EH (cell line): Measurements from ENCODE around the gene PGRMC1.
"Not testable (repeated sequence)": the region's sequence is repeated elsewhere in the genome, so short reads cannot be mapped to it uniquely, and the experiment has no call there.

Experiments used
- DNase-seq: peaks from one replicate; pipeline ENCODE4 v3.0.0-alpha.2; 2015; ENCODE audit warnings: low read depth

PGRMC1 gene

DNA sequence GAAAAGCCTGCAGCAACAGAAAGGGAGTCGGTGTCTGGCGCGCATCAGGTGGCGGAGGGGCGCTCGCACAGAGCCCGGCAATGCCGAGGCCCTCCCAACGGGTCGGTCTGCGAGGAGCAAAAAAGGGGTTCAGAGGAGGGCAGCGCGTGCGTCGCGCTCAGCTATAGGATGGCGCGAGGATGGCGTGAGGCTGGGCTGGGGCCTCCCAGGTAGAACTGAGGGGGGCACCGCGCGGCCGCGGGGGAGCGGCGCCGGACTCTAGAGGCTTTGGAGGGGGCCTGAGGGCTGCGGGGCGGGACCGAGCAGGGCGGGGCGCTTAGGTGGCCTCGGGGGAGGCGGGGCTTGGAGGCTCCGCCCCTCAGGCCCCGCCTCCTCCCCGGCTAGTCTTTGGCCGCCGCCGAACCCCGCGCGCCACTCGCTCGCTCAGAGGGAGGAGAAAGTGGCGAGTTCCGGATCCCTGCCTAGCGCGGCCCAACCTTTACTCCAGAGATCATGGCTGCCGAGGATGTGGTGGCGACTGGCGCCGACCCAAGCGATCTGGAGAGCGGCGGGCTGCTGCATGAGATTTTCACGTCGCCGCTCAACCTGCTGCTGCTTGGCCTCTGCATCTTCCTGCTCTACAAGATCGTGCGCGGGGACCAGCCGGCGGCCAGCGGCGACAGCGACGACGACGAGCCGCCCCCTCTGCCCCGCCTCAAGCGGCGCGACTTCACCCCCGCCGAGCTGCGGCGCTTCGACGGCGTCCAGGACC lies at the start of gene PGRMC1:
Gene PGRMC1 (plus strand): TSS at position 414 of the 751 bp plus-strand sequence. CDS start 79 bp downstream, at position 493.
- peak; percentile 83 for DNase-seq

DNA sequence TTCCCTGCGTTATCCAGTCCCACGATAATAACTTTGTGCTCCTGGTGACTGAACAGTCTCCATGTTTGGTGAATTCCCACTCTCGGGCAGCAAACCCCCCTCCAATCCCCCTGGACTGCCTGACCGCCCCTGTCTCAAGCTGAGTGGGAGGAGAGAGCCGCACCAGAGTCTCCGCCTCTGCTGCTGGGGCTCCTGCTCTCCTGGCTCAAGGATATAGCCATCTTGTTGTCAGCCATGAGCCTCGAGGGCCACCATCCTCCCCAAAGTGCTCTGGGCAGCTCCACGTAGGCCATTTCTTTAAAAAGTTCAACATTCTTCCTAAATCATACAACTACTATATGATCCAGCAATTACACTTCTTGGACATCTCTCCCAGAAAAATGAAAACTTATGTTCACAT lies 49.3 kb upstream of the PGRMC1 start:
- DNase-seq = no peak

DNA sequence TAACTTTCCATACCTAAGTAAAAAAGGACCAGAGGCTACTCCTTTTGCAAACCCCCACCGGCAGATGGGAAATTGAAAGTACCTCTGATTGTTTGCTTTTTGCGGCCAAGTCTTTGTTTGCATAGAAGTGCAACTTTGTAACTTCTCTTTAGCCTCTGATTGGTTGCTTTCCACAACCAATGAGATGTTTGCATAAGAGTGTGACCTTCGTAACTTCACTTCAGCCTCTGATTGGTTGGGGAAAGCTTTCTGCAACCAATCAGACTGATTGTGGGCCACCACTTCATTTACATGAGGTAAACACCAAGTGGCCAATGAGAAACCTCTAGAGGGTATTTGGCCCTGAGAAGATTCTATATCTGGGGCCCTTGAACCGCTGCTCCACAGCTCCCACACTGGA lies 48.8 kb upstream of the PGRMC1 start:
- DNase-seq = no peak

DNA sequence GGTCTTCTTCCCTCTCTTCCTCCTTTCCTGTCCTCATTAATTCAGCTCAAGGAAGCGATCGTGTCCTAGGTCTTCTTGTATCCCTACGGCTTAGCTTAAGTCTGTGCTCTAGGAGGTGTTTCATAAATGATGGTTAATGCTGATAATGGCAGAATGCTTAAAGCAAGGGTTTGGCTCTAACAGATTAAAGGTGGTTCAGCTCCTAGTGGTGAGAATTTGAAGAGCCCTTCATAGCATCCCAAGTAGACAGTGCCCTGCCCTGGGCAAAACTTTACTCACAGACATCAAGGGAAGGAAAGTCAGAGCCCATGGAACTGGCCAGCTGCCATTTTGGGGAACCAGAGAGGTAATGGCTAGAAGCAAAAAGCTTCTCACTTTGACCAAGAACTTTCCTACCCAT lies 47.0 kb upstream of the PGRMC1 start:
- DNase-seq = no peak

DNA sequence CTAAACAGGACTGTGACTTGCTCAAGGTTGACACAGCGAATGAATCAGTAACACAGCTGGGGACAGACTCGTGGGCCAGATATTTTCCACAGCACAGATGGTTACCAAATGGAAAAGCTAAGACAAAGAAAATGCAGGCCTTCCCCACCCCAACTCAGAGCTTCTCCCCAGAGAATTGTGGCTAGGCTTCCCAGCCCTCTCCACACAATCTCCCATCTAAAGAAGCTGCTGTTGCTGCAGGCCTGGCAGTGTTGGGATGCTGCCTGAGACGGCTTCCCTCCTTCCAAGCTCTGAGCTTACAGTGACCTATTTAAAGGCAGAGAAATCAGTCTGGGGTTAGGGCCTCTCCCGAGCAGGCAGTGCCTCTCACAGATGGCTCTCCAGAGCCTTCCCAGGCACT lies 46.5 kb upstream of the PGRMC1 start:
- DNase-seq = no peak

DNA sequence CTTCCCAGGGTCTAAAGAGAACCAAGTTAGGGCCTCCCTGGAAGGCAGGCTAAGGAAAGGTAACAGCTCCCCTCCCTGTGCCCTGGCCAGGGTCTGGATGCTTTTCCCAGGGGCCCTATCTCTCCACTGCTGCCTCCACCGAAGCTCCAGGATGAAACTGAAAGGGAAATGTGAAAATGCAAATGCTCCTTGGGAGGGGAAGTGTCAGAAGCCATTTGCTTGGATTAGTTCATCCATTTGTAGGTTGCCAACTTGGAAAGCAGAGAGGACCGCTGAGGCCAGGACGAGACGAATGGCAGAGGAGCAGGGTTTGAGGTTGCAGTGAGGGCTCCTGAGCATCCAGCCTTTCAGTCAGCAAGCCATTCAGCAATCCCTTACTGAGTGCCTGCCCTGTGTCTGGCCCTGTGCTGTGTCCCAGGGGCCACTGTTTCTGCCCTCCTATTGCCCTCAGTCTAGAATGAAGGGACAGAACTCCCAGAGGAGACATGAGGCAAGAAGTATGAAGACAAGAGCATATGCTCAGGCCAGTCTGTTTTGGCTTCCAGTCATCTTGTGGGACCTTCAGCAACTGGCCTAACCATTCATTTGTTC lies 45.9 kb upstream of the PGRMC1 start:
- DNase-seq = no peak

DNA sequence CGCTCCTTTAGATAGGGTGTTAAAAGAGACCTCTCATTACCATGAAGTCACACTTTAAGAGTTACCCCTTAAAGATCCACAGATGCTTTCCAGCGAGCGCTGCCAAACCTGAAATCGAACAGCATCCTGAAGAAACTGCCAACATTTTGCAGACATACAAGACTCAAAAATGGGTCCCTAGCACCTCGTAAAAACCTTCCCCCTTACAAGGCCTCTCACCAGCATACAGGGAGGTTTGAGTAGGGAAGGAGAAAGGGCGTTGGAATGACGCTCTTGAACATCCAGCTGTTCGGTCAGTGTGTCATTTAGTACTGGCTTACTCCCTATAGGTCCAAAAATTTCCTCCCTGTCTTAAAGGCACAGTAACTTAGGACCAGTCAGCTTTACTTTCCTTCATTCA lies 45.3 kb upstream of the PGRMC1 start:
- DNase-seq = no peak

DNA sequence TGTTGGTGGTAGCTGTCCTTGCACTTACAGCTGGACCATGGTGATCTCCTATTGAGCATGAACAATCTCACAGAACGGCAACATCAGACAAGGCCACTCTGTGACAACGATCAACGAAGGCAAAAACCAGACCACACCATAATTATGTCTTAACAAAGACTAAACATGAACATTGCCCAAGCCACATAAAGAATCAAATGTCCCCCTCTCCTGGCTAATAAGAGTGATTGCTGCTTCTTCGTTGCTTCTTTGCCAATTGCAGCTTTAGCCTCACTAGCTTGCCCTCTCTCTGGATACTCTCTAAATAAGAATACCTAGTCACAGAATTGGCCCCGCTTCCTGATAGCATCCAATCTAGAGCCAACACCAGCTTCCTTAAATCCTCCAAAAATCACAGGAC lies 41.5 kb upstream of the PGRMC1 start:
- DNase-seq = peak; percentile 10

DNA sequence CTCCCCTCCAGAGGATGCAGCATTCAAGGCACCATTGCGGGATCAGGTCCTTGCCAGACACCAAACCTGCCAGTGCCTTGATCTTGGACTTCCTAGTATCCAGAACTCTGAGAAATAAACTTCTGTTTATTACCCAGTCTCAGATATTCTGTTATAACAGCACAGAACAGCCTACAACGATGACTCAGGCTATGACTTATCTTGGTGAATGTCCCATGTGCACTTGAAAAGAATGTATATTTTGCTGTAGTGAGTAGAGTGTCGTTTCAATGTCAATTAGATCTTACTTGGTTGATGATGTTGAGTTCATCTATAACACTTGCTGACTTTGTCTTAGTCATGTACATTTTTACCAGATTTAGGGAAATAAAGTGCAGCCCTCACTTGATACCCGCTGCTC lies 34.5 kb upstream of the PGRMC1 start:
- DNase-seq = peak; percentile 9

DNA sequence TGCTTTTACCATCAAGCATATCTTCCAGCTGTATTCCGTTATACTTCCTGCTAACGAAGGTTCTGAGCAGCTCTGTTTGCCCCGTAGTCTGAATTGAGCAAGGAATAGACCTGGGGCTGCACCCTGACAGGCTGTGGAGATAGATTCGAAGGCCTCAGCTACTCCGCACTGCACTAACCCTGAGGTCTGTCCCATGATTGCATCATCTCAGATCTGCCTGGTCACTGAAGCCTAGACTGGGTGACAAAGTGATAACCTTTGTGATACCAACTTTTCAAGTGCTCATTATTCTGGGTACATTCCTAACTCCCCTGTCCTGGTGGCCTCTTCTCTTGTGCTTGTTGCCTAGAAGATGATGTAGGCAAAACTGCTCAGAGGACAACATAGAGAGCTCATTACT lies 29.9 kb upstream of the PGRMC1 start:
- no peak for DNase-seq

DNA sequence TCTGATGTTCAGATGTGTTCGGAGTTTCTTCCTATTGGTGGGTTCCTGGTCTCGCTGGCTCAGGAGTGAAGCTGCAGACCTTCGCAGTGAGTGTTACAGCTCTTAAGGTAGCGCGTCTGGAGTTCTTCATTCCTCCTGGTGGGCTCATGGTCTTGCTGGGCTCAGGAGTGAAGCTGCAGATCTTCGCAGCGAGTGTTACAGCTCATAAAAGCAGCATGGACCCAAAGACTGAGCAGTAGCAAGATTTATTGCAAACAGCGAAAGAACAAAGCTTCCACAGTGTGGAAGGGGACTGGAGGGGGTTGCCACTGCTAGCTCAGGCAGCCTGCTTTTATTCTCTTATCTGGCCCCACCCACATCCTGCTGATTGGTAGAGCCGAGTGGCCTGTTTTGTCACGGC lies 28.6 kb upstream of the PGRMC1 start:
- not testable (repeated sequence) for DNase-seq

DNA sequence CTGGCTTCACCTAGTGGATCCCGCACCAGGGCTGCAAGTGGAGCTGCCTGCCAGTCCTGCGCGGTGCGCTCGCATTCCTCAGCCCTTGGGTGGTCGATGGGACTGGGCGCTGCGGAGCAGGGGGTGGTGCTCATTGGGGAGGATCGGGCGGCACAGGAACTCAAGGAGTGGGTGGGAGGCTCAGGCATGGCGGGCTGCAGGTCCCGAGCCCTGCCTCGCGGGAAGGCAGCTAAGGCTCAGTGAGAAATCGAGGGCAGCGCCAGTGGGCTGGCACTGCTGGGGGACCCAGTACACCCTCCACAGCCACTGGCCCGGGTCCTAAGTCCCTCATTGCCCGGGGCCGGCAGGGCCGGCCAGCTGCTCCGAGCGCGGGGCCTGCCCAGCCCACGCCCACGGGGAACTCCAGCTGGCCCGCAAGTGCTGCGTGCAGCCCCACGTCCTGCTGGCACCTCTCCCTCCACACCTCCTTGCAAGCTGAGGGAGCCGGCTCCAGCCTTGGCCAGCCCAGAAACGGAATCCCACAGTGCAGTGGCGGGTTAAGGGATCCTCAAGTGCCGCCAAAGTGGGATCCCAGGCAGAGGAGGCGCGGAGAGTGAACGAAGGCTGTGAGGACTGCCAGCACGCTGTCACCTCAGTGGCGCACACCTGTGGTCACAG lies 27.6 kb upstream of the PGRMC1 start:
- DNase-seq = no peak

DNA sequence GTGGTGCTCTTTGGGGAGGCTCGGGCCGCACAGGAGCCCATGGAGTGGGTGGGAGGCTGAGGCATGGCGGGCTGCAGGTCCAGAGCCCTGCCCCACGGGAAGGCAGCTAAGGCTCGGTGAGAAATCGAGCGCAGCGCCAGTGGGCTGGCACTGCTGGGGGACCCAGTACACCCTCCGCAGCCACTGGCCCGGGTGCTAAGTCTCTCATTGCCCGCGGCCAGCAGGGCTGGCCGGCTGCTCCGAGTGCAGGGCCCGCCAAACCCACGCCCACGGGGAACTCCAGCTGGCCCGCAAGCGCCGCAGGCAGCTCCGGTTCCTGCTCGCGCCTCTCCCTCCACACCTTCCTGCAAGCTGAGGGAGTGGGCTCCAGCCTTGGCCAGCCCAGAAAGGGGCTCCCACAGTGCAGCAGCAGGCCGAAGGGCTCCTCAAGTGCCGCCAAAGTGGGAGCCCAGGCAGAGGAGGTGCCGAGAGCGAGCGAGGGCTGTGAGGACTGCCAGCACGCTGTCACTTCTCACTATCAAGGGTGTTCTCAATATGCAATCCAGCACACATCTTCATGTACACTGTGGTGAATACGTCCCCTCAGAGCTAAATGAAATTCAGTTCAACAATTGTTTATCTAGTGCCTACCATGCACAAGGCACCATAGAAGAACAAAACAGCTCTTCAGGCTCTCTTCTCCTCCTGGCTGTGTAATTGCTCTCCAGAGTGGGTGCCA lies 25.0 kb upstream of the PGRMC1 start:
- DNase-seq = not testable (repeated sequence)

DNA sequence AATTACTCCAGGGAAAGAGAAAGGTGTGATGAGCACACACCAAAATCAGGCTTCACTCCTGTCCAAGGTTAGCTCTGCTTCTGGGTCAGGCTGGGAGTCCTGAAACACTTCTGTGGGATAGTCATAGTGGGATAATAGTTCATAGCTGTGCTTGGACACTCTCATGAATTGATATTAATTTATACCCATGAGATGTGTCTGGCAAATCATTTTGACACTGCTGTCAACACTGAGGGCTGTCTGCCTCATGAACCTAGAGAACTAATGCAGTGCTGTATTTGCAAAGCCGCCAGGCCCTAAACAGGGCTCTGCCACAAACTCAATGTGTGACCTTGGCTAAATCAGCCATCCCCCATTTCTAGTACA lies 24.5 kb upstream of the PGRMC1 start:
- no peak for DNase-seq

DNA sequence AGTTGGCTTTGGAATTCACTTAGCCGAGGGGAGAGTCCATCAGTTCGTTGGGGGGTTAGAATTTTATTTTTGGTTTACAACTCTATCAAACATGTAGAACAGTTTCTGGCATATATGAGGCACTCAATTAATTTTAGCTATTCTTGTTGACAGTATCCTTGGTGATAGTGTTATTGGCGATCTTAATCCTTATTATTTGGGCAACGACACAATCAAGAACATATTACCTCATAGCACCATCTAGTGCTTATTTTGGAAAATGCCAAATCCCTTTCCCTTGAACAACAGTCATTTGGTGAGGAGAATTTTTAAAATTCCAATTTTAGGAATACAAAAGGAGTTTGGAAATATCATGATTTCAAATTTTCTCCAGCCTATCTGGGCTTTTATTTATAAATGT lies 17.9 kb upstream of the PGRMC1 start:
- peak; percentile 27 for DNase-seq

DNA sequence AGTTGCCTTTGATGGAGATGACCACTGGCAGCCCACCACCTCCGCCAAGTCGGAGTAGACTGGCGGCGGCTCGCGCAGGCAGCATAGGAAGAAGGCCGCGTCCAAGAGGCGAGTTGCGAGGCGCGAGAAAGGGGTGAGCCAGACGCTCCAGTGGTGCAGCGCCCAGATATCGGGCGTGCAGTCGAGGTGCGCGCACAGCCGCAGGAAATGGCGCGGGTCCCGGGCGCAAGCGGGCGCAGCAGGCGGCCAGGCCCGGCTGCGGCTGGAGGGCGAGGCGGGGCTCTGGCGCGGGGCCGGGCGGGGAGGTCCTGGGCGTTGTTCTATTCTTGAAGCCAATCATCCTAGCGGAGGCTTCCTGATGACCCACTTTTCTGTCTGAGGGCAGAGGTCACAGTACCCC lies 13.2 kb upstream of the PGRMC1 start:
- DNase-seq = no peak

DNA sequence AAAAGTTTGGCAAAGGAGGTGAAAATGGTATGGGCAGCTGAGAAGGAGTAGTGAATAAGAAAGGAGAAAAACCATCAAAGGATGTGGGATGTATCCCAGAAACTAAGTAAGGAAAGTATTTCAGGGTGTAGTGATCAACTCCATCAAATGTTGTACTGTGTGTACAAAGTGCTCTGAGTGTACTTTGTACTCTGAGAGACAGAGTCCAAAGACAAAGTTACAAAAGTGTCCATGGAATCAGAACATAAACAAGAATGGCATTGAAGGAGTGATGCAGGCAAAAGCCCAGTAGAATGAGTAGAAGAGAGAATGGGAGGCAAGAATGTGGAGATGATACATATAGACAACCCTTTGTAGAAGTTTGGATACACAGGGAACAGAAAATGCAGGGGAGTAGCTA lies 12.3 kb upstream of the PGRMC1 start:
- no peak for DNase-seq

DNA sequence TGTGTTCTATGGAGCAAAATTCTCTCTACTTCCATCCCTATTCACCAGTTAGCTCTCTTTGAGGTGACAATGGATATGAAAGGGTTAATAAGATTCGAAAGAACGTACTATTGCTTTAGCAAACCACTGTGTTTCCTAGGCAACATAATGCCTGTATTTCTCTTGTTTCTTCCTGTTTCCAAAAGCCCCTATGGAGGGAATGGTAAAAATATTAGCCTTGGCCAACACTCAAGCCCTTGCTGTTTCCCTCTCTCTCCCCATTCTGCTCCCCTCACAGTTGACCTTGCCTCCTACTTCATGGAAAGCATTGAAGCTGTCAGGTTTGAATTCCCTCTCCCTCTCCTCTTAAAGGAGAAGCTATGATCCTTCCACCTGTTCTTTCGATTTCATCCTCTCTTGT lies 9.6 kb upstream of the PGRMC1 start:
- no peak for DNase-seq

DNA sequence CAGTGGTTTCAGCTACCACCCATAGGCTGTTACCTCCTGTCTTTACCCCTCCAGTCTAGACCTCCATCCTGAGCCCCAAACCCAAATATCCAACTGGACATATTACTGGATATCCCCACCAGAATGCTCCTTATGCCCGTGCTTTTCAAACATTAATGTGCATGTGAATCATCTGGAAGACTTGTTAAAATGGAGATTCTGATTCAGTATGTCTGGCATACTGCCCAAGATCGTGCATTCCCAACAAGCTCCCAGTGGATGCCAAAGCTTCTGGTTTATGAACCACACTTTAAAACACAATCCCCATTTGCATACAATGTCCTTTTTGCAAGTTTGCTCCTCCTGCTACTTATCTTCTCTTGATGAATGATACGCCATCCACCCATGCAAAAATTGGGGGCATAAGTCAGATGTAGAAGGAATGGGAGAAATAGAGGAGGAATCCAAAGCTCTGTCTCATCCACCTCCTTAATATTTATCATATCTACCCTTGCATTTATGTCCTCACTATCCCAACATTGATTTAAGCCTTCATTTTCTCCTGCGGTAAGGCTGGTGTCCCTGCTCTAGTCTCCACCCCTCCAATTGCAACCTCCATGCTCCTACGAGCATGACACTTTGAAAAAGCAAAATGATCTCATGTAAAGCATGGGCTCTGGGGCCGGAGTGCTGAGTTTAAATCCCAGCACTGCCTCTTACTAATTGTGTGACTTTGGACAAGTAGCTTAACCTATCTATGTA lies 7.4 kb upstream of the PGRMC1 start:
- peak; percentile 93 for DNase-seq

DNA sequence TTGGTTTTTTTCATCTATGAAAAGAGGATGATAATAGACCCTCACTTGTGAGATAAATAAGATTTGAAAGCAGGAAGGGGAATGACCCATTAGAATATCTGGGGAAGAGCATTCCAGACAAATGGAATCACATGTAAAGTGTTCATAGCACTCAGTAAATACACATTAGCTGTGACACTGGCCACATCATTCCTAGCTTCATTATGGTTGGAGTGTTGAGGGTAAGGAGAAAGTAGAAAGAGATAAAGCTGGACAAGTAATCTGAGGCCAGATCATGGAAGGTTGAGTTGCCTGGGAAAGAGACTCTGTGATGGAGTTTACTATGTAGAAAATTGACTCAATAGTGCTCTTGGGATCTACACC lies 6.9 kb upstream of the PGRMC1 start:
- DNase-seq = peak; percentile 66

DNA sequence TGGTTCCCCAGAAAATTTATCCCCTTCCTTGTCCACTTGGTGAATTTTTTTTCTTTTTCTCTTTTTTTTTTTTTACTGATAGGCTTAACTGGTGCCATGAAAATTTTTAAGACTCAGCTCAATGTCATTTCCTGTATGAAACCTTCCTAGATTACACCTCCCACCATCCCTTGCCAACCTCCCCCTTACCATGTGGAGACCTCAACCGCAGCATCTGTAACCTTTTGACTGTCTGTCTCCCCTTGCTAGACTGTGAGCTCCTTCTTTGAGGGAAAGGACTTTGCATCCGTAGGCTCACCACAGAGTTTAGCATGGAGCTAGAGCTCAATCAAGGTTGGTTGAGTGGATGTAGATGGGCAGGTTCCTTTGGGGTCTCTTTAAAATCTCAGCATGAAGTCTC lies 5.2 kb upstream of the PGRMC1 start:
- peak; percentile 13 for DNase-seq

DNA sequence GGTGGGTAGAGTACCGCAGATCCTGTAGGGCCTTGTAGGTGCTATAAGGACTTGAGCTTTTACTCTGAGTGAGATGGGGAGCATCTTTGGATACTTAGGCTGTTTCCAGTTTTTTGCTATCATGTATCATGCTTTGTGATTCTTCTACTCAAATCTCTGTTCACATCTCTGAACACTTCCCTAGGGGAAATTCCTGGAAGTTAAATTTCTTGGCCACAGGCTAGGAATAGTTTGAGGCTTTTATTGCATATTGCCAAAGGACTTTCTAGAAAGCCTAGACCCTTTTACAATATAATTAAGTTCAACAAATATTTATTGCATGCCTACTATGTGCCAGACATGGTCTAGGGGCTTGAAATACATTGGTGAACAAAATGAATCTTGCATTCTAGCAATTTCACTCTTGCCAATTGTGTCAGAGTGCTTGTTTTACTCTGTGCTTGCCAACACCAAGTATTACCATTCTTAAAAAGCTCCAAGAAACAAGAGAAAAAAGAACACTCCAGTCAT lies 4.1 kb upstream of the PGRMC1 start:
- peak; percentile 30 for DNase-seq
